CD4-positive, CD25-positive, alpha-beta regulatory T cell (primary cell): ENCODE measurements around the gene RFXANK. TPM values are rescaled to one million over a fixed set of nuclear protein-coding genes. Genes with fewer than 3 reads are reported as not detected.

ENCODE experiments used
- ATAC-seq, 2 donors: fragments of 150-1000 bp; cut with Tn5 transposase; one replicate each; pipeline ENCODE4 v1.10.0; 2021; ENCODE audit warnings: low read depth in 2 of 2, moderate number of reproducible peaks in 2 of 2, moderate library complexity in 1 of 2
- DNase-seq, 3 donors: peaks; one replicate each; pipeline versions ENCODE4 v3.0.0 to v3.0.0-alpha.2; 2012 to 2022; ENCODE audit warnings: mixed read lengths in 1 of 3
- H3K27ac ChIP-seq: one replicate; pipeline ENCODE4 v1.7.0; 2013; ENCODE audit warnings: mild to moderate bottlenecking, low read length; ENCODE audit not compliant: insufficient read depth, poor library complexity, severe bottlenecking
- H3K27me3 ChIP-seq: one replicate; pipeline ENCODE4 v1.7.0; 2013; ENCODE audit warnings: low read length; ENCODE audit not compliant: control insufficient read depth, insufficient read depth
- H3K36me3 ChIP-seq: one replicate; pipeline ENCODE4 v1.7.0; 2013; ENCODE audit warnings: mild to moderate bottlenecking, low read length, moderate library complexity; ENCODE audit not compliant: control insufficient read depth, insufficient read depth
- H3K4me1 ChIP-seq: 2 replicates; pipeline ENCODE4 v1.7.0; 2013; ENCODE audit warnings: mild to moderate bottlenecking, low read length; ENCODE audit not compliant: insufficient read depth, control insufficient read depth, poor library complexity, severe bottlenecking
- H3K4me3 ChIP-seq: one replicate; pipeline ENCODE4 v1.7.0; 2013; ENCODE audit warnings: low read depth, mild to moderate bottlenecking, low read length, moderate library complexity
- H3K9me3 ChIP-seq, 2 experiments: 1 replicate in 1 of 2; 2 replicates in 1 of 2; pipeline ENCODE4 v1.7.0; 2013; ENCODE audit warnings: low read length in 2 of 2, mild to moderate bottlenecking in 1 of 2, moderate library complexity in 1 of 2; ENCODE audit not compliant: control insufficient read depth in 2 of 2
- H3K27ac Mint-ChIP-seq, 3 donors: one replicate each; pipeline ENCODE4 v1.8.0; 2020 to 2022; ENCODE audit warnings: mild to moderate bottlenecking in 3 of 3, mixed read lengths in 3 of 3, moderate library complexity in 2 of 3
- H3K27me3 Mint-ChIP-seq: one replicate; pipeline ENCODE4 v1.8.0; 2022; ENCODE audit warnings: mild to moderate bottlenecking, mixed read lengths
- H3K36me3 Mint-ChIP-seq: one replicate; pipeline ENCODE4 v1.8.0; 2020; ENCODE audit warnings: mixed read lengths
- H3K4me1 Mint-ChIP-seq, 4 donors: one replicate each; pipeline ENCODE4 v1.8.0; 2020 to 2022; ENCODE audit warnings: mixed read lengths in 4 of 4, mild to moderate bottlenecking in 1 of 4
- H3K4me3 Mint-ChIP-seq, 4 donors: one replicate each; pipeline ENCODE4 v1.8.0; 2020 to 2022; ENCODE audit warnings: mild to moderate bottlenecking in 4 of 4, mixed read lengths in 4 of 4, moderate library complexity in 3 of 4
- H3K9me3 Mint-ChIP-seq, 7 donors: one replicate each; pipeline ENCODE4 v1.8.0; 2020 to 2022; ENCODE audit warnings: mixed read lengths in 7 of 7, mild to moderate bottlenecking in 3 of 7, moderate library complexity in 2 of 7
- polyA plus RNA-seq, 4 donors: library from polyadenylated mRNA; unstranded; fragments of 300-500 nt; fragmentation: Illumina TruSeq; gene quantifications; one replicate each; pipeline ENCODE4 v1.2.3, GENCODE V29; 2021
- total RNA-seq: library from RNA; stranded (reverse); gene quantifications from one replicate; pipeline ENCODE4 v1.2.3, GENCODE V29; 2022

Gene RFXANK
- total and polyA plus RNA-seq, 5 donors from 2014 or later: 59.1 to 103 (median 63.6) TPM

GRCh38 chr19:19250196-19250801 lies 58.2 kb downstream of the RFXANK start:
- Histone ChIP-seq H3K27ac (no peak overlapping the region), H3K4me1 (no peaks in the 10 kb centered on the region), H3K4me3 (no peak overlapping the region), H3K36me3 (no peaks in the 10 kb centered on the region), H3K9me3 (no peaks in the 10 kb centered on the region), H3K27me3 (no peaks in the 10 kb centered on the region)
- no peak overlapping the region for H3K4me3 Mint-ChIP-seq
- ATAC-seq: no peak
- H3K9me3 Mint-ChIP-seq: peaks cover 0 to 2% (median 0%) of the 10 kb centered on the region in 7 donors
- no peak for DNase-seq
- H3K4me1 Mint-ChIP-seq: no peaks in the 10 kb centered on the region
- H3K27ac Mint-ChIP-seq: no peak overlapping the region
- no peaks in the 10 kb centered on the region for H3K36me3 Mint-ChIP-seq
- H3K27me3 Mint-ChIP-seq: peaks cover 16% of the 10 kb centered on the region

Other genes with a start within 250 kb of the RFXANK start
- 131 TPM for gene SUGP2, start 158.7 kb upstream of the RFXANK start, total RNA-seq
- gene SUGP2, start 158.7 kb upstream of the RFXANK start, polyA plus RNA-seq: 1 to 10 TPM; 6.2 to 9.7 (median 7.8) TPM
- 14.2 TPM for gene ARMC6, start 158.7 kb upstream of the RFXANK start, total RNA-seq
- gene ARMC6, start 158.7 kb upstream of the RFXANK start, polyA plus RNA-seq: 10 to 100 TPM; 23.7 to 36.5 (median 31.8) TPM
- gene SLC25A42, start 128.3 kb upstream of the RFXANK start, total RNA-seq: 32.2 TPM
- gene SLC25A42, start 128.3 kb upstream of the RFXANK start, polyA plus RNA-seq: 10 to 100 TPM; 10.4 to 24.0 (median 16.2) TPM
- gene TMEM161A, start 53.8 kb upstream of the RFXANK start, total RNA-seq: 15.6 TPM
- 10 to 100 TPM; 24.0 to 26.0 (median 24.8) TPM for gene TMEM161A, start 53.8 kb upstream of the RFXANK start, polyA plus RNA-seq
- 3.5 TPM for gene MEF2B, start 22.0 kb upstream of the RFXANK start, total RNA-seq
- under 1 TPM in 1 of 4 donors, not detected in 3; 0.30 TPM for gene MEF2B, start 22.0 kb upstream of the RFXANK start, polyA plus RNA-seq
- 27.4 TPM for gene BORCS8, start 106 bp upstream of the RFXANK start, total RNA-seq
- gene BORCS8, start 106 bp upstream of the RFXANK start, polyA plus RNA-seq: 10 to 100 TPM; 20.1 to 28.4 (median 21.8) TPM
- gene NR2C2AP, start 11.2 kb downstream of the RFXANK start, total RNA-seq: 17.6 TPM
- gene NR2C2AP, start 11.2 kb downstream of the RFXANK start, polyA plus RNA-seq: 10 to 100 TPM; 20.6 to 31.2 (median 26.8) TPM
- gene NCAN, start 19.7 kb downstream of the RFXANK start, total RNA-seq: not detected
- gene NCAN, start 19.7 kb downstream of the RFXANK start, polyA plus RNA-seq: not detected
- not detected for gene TM6SF2, start 81.0 kb downstream of the RFXANK start, total RNA-seq
- gene TM6SF2, start 81.0 kb downstream of the RFXANK start, polyA plus RNA-seq: not detected
- 72.5 TPM for gene SUGP1, start 128.3 kb downstream of the RFXANK start, total RNA-seq
- gene SUGP1, start 128.3 kb downstream of the RFXANK start, polyA plus RNA-seq: 10 to 100 TPM; 22.7 to 36.3 (median 26.4) TPM
- 146 TPM for gene MAU2, start 128.6 kb downstream of the RFXANK start, total RNA-seq
- gene MAU2, start 128.6 kb downstream of the RFXANK start, polyA plus RNA-seq: 10 to 100 TPM; 16.5 to 20.6 (median 18.8) TPM
- 134 TPM for gene GATAD2A, start 213.4 kb downstream of the RFXANK start, total RNA-seq
- 10 to 100 TPM in 1 of 4 donors, 1 to 10 TPM in 3; 8.1 to 13.9 (median 9.7) TPM for gene GATAD2A, start 213.4 kb downstream of the RFXANK start, polyA plus RNA-seq